Measurements from ENCODE around the gene IMMP2L. TPM values are rescaled to one million over a fixed set of nuclear protein-coding genes. Genes with fewer than 3 reads are reported as not detected.

Gene IMMP2L
- total and polyA plus RNA-seq, 2 of the 13 experiments (the other 11 are each of a cell fraction or from before 2014, with no cell fraction given): 7.8 to 16.9 TPM

- no peaks in the 10 kb centered on the region for H3K36me3 ChIP-seq (replicated peaks in 1 of 2; ENCODE audit: control insufficient read depth in 1 of 2, insufficient read depth in 2 of 2, low read length in 2 of 2)
- H2AFZ ChIP-seq (ENCODE audit: low read length): no peak overlapping the region
- H4K20me1 ChIP-seq (ENCODE audit: insufficient read depth, low read length): no peaks in the 10 kb centered on the region
- H3K27me3 ChIP-seq (ENCODE audit: control insufficient read depth in 1 of 2, insufficient read depth in 2 of 2, low read length in 2 of 2): no peaks in the 10 kb centered on the region
- no peaks in the 10 kb centered on the region for H3K79me2 ChIP-seq (ENCODE audit: insufficient read depth, low read length)
- DNase-seq (ENCODE audit: low spot score) (no peak), ATAC-seq (no peak), FAIRE-seq (no peak)
- no peak overlapping the region for H3K4me3 ChIP-seq (replicated peaks in 1 of 3; ENCODE audit: insufficient read depth in 1 of 3, low read depth in 2 of 3, low read length in 3 of 3)
- H3K9ac ChIP-seq (ENCODE audit: insufficient read depth, low read depth, low read length): no peak overlapping the region
- CTCF ChIA-PET (ENCODE audit: low intra/inter-chr PET ratio, low total read pairs): no interaction called here
- WGBS (ENCODE audit: low lambda C conversion rate): 93% methylated on average over 2 of the region's 2 CpGs
- in situ Hi-C loops (cut with HindIII; ENCODE audit: extremely low pct_ligation_motif_present, low pct_unique_long_range_greater_than_20kb) (no loop called here), intact Hi-C loops (cut with micrococcal nuclease; ENCODE audit: unreplicated experiment) (loop anchor here (5.0 to 10.0 kb wide), 3 partner anchors 45 to 1365 kb away; no protein-coding TSS in a partner anchor)
- H3K4me1 ChIP-seq (ENCODE audit: insufficient read depth, low read length): peaks cover 57% of the 10 kb centered on the region
- no peak overlapping the region for H3K27ac ChIP-seq (ENCODE audit: extremely low read length, insufficient read depth, low read length)
- BruUV-seq (replicated peaks): no TSS peak
- no peak overlapping the region for H3K4me2 ChIP-seq (ENCODE audit: low read depth, low read length)
- no peak for TF ChIP-seq HNRNPL (IDR thresholded peaks at IDR 0.05; ENCODE audit: low read depth, low read length)
- no peak for TF ChIP-seq PITX1 (CRISPR knock-in tag; IDR thresholded peaks at IDR 0.05)
- TF ChIP-seq PLRG1 (conservative IDR thresholded peaks at IDR 0.05): no peak
- TF ChIP-seq BRD4 (CRISPR knock-in tag; IDR thresholded peaks at IDR 0.05): no peak
- TF ChIP-seq, protein P1, sequence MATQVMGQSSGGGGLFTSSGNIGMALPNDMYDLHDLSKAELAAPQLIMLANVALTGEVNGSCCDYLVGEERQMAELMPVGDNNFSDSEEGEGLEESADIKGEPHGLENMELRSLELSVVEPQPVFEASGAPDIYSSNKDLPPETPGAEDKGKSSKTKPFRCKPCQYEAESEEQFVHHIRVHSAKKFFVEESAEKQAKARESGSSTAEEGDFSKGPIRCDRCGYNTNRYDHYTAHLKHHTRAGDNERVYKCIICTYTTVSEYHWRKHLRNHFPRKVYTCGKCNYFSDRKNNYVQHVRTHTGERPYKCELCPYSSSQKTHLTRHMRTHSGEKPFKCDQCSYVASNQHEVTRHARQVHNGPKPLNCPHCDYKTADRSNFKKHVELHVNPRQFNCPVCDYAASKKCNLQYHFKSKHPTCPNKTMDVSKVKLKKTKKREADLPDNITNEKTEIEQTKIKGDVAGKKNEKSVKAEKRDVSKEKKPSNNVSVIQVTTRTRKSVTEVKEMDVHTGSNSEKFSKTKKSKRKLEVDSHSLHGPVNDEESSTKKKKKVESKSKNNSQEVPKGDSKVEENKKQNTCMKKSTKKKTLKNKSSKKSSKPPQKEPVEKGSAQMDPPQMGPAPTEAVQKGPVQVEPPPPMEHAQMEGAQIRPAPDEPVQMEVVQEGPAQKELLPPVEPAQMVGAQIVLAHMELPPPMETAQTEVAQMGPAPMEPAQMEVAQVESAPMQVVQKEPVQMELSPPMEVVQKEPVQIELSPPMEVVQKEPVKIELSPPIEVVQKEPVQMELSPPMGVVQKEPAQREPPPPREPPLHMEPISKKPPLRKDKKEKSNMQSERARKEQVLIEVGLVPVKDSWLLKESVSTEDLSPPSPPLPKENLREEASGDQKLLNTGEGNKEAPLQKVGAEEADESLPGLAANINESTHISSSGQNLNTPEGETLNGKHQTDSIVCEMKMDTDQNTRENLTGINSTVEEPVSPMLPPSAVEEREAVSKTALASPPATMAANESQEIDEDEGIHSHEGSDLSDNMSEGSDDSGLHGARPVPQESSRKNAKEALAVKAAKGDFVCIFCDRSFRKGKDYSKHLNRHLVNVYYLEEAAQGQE (IDR thresholded peaks at IDR 0.05; ENCODE audit: borderline replicate concordance in 1 of 2, low read depth in 1 of 2, low read length in 2 of 2): no peak
- TF ChIP-seq, protein P2, sequence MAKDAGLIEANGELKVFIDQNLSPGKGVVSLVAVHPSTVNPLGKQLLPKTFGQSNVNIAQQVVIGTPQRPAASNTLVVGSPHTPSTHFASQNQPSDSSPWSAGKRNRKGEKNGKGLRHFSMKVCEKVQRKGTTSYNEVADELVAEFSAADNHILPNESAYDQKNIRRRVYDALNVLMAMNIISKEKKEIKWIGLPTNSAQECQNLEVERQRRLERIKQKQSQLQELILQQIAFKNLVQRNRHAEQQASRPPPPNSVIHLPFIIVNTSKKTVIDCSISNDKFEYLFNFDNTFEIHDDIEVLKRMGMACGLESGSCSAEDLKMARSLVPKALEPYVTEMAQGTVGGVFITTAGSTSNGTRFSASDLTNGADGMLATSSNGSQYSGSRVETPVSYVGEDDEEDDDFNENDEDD (CRISPR knock-in tag; IDR thresholded peaks at IDR 0.05; ENCODE audit: borderline replicate concordance): no peak
- no peak for TF ChIP-seq ZNF510 (CRISPR knock-in tag; IDR thresholded peaks at IDR 0.05; ENCODE audit: low read depth)
- no peak for TF ChIP-seq AGO2 (optimal IDR thresholded peaks at IDR 0.05; ENCODE audit: low read depth, low read length)
- TF ChIP-seq ZXDC (CRISPR knock-in tag; IDR thresholded peaks at IDR 0.05): no peak
- H3K9me3 ChIP-seq (ENCODE audit: low read length): no peaks in the 10 kb centered on the region
- POLR2A ChIA-PET: no interaction called here
Measured at GRCh38 chr7:111026806-111027205, 535.5 kb downstream of the IMMP2L start.

Measured in HepG2 (cell line).